OCI-LY7 (cell line): ENCODE data around the gene KCNC2.

Source experiments
- CTCF ChIP-seq: fragments of 200-600 bp; sonication (generic); conservative IDR thresholded peaks from 2 replicates; pipeline ENCODE4 v1.5.1; 2014; ENCODE audit warnings: mild to moderate bottlenecking, antibody characterized with exemption, low read length, moderate library complexity, mixed read lengths
- EZH2phosphoT487 ChIP-seq: fragments of 200-600 bp; sonication (generic); IDR thresholded peaks from 2 replicates; pipeline ENCODE4 v1.6.1; 2018; ENCODE audit warnings: low read depth, borderline replicate concordance, mild to moderate bottlenecking, mixed run types, antibody characterized with exemption, low read length, moderate library complexity, mixed read lengths

- no peak for TF ChIP-seq CTCF
- TF ChIP-seq EZH2phosphoT487: no peak
Observed at GRCh38 chr12:75086091-75087038, 123.3 kb downstream of the KCNC2 start.
